ENCODE data around the gene C18orf63. TPM values are rescaled to one million over a fixed set of nuclear protein-coding genes. Genes with fewer than 3 reads are reported as not detected.

Gene C18orf63
- total and polyA plus RNA-seq, 4 donors = not detected

DNA sequence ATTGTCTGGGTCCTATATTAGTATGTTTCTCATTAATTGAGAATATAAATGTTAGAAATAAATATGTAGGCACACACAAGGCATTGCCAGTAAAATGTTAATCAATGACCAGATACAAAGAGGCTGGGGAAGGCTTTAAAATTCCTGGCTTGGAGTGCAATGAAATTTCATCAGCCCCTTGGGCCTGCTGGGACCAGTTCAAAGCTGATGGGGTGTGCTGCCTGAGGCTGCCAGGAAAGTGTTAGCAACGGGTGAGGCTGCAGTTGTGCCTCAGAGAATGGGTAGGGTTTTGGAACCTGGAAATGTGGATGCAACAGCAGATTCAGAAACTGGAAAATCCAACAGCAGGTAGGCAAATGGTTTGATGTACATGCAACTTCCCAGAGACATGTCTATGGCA lies 72.6 kb downstream of the C18orf63 start:
- Histone ChIP-seq H3K9ac (ENCODE audit: low read depth in 1 of 2, low read length in 2 of 2) (no peak overlapping the region), H3K27ac (ENCODE audit: low read depth in 1 of 2, low read length in 2 of 2) (no peak overlapping the region), H3K27me3 (ENCODE audit: control insufficient read depth in 4 of 4, insufficient read depth in 4 of 4, low read length in 3 of 4) (no peaks in the 10 kb centered on the region), H3K36me3 (ENCODE audit: control insufficient read depth in 4 of 4, insufficient read depth in 3 of 4, low read depth in 1 of 4, low read length in 3 of 4) (no peaks in the 10 kb centered on the region), H3K9me3 (ENCODE audit: control insufficient read depth in 4 of 4, low read length in 3 of 4) (no peaks in the 10 kb centered on the region), H3K4me1 (ENCODE audit: control insufficient read depth in 4 of 4, insufficient read depth in 4 of 4, low read length in 3 of 4) (no peaks in the 10 kb centered on the region), H3K4me3 (ENCODE audit: low read depth in 1 of 3, low read length in 3 of 3) (no peak overlapping the region)
- TF ChIP-seq RXRA (IDR thresholded peaks at IDR 0.05) (peak in 1 of 2 donors; percentile 12), FOXA2 (IDR thresholded peaks at IDR 0.05) (no peak), SP1 (IDR thresholded peaks at IDR 0.05) (no peak), RAD21 (IDR thresholded peaks at IDR 0.05) (no peak), HNF4A (conservative IDR thresholded peaks at IDR 0.05) (peak in 1 of 2 donors; percentile 4), YY1 (IDR thresholded peaks at IDR 0.05) (no peak), HNF4G (IDR thresholded peaks at IDR 0.05) (no peak), EGR1 (IDR thresholded peaks at IDR 0.05; ENCODE audit: low read depth in 2 of 2) (no peak), JUND (IDR thresholded peaks at IDR 0.05) (no peak)
- TF ChIP-seq, protein P1, sequence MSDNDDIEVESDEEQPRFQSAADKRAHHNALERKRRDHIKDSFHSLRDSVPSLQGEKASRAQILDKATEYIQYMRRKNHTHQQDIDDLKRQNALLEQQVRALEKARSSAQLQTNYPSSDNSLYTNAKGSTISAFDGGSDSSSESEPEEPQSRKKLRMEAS (IDR thresholded peaks at IDR 0.05) = no peak
- TF ChIP-seq, protein P2, sequence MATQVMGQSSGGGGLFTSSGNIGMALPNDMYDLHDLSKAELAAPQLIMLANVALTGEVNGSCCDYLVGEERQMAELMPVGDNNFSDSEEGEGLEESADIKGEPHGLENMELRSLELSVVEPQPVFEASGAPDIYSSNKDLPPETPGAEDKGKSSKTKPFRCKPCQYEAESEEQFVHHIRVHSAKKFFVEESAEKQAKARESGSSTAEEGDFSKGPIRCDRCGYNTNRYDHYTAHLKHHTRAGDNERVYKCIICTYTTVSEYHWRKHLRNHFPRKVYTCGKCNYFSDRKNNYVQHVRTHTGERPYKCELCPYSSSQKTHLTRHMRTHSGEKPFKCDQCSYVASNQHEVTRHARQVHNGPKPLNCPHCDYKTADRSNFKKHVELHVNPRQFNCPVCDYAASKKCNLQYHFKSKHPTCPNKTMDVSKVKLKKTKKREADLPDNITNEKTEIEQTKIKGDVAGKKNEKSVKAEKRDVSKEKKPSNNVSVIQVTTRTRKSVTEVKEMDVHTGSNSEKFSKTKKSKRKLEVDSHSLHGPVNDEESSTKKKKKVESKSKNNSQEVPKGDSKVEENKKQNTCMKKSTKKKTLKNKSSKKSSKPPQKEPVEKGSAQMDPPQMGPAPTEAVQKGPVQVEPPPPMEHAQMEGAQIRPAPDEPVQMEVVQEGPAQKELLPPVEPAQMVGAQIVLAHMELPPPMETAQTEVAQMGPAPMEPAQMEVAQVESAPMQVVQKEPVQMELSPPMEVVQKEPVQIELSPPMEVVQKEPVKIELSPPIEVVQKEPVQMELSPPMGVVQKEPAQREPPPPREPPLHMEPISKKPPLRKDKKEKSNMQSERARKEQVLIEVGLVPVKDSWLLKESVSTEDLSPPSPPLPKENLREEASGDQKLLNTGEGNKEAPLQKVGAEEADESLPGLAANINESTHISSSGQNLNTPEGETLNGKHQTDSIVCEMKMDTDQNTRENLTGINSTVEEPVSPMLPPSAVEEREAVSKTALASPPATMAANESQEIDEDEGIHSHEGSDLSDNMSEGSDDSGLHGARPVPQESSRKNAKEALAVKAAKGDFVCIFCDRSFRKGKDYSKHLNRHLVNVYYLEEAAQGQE (IDR thresholded peaks at IDR 0.05) = no peak
- TF ChIP-seq, protein P3, sequence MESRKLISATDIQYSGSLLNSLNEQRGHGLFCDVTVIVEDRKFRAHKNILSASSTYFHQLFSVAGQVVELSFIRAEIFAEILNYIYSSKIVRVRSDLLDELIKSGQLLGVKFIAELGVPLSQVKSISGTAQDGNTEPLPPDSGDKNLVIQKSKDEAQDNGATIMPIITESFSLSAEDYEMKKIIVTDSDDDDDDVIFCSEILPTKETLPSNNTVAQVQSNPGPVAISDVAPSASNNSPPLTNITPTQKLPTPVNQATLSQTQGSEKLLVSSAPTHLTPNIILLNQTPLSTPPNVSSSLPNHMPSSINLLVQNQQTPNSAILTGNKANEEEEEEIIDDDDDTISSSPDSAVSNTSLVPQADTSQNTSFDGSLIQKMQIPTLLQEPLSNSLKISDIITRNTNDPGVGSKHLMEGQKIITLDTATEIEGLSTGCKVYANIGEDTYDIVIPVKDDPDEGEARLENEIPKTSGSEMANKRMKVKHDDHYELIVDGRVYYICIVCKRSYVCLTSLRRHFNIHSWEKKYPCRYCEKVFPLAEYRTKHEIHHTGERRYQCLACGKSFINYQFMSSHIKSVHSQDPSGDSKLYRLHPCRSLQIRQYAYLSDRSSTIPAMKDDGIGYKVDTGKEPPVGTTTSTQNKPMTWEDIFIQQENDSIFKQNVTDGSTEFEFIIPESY (IDR thresholded peaks at IDR 0.05) = no peak
- TF ChIP-seq, protein P4, sequence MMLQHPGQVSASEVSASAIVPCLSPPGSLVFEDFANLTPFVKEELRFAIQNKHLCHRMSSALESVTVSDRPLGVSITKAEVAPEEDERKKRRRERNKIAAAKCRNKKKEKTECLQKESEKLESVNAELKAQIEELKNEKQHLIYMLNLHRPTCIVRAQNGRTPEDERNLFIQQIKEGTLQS (IDR thresholded peaks at IDR 0.05) = no peak
- WGBS = 28% methylated on average over 1 of the region's 1 CpG
- no peak for DNase-seq (ENCODE audit: low spot score)

DNA sequence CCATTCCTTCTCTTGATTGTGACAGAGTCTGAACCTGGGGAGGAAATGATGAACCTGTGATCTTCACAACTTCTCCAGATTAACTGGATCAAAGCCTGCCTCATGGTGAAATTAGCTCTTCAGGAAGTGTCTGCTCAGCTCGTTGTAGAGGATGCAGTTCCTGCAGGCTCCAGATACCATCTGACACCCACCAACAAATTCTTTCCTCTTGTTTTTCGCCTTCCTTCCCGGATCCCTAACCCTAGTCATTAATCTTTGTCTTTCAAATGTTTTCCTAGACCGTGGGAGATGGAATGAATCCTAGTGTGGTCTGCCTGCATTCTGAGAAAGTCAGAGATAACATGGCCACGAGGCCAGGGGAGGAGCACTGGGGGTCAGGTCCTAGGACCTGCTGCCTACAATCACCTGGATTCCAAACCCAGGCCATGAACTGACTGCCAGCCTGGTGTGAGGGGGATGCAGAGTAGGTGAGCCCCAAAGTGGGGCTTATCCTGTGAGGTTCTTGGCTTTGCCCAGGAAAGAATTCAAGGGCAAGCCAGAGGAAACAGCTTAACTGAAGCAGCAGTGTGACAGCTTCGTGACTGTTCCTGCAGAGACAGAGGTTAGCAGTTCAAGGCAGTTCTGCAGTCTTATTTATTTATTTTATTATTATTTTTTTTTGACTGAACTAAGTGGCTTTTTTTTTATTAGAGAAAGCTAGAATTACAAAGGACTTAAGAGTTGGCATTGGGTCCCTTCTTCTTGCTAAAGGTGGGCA lies 73.7 kb downstream of the C18orf63 start:
- peak; percentile 73 for TF ChIP-seq NR2F2 (IDR thresholded peaks at IDR 0.05)
- TF ChIP-seq, protein P1 (IDR thresholded peaks at IDR 0.05) = no peak
- Histone ChIP-seq H3K27me3 (ENCODE audit: control insufficient read depth in 4 of 4, insufficient read depth in 4 of 4, low read length in 3 of 4) (no peaks in the 10 kb centered on the region), H3K9me3 (ENCODE audit: control insufficient read depth in 4 of 4, low read length in 3 of 4) (no peaks in the 10 kb centered on the region), H3K36me3 (ENCODE audit: control insufficient read depth in 4 of 4, insufficient read depth in 3 of 4, low read depth in 1 of 4, low read length in 3 of 4) (no peaks in the 10 kb centered on the region), H3K4me3 (ENCODE audit: low read depth in 1 of 3, low read length in 3 of 3) (no peak overlapping the region), H3K27ac (ENCODE audit: low read depth in 1 of 2, low read length in 2 of 2) (no peak overlapping the region), H3K4me1 (ENCODE audit: control insufficient read depth in 4 of 4, insufficient read depth in 4 of 4, low read length in 3 of 4) (peaks cover 0 to 3% (median 0%) of the 10 kb centered on the region in 4 donors), H3K9ac (ENCODE audit: low read depth in 1 of 2, low read length in 2 of 2) (no peak overlapping the region)
- no peak for DNase-seq (ENCODE audit: low spot score)
- 68% methylated on average over 6 of the region's 6 CpGs for WGBS

Data from liver (tissue), 9 donors.